Measurements from ENCODE around the gene CYP3A7. TPM values are rescaled to one million over a fixed set of nuclear protein-coding genes. Genes with fewer than 3 reads are reported as not detected.

Gene CYP3A7
- total RNA-seq, 1 experiment from 2014 or later, result not detected

DNA sequence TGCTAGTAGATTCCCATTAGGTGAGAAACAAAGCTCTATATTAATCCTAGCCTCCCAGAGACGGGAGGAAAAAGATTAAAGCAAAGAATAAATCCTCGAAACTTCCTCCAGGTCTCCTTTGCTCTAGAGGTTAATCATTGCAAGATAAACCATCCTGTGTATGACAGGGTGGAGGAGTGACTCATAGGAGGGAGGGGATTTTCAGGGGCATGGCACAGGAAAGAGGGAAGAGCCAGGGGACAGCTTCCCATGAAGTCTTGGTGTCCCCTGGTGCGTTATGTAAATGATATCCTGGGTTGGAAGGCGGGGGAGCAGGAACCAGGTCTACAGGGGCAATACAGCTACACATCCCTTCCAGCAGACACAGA is 56.0 kb downstream of the CYP3A7 start:
- H3K4me3 Mint-ChIP-seq (ENCODE audit: unreplicated experiment), result no peak overlapping the region
- no peak overlapping the region for H3K27ac Mint-ChIP-seq (ENCODE audit: low read depth, unreplicated experiment)
- ChIA-PET POLR2A (interaction anchor here (1.0 to 2.1 kb wide), 6 partner anchors 16 to 62 kb away, joined by 3 to 11 read pairs (median 6); no protein-coding TSS in a partner anchor), CTCF (no interaction called here)
- no peaks in the 10 kb centered on the region for H3K36me3 Mint-ChIP-seq (ENCODE audit: insufficient read depth, unreplicated experiment)
- intact Hi-C loops (cut with micrococcal nuclease), result no loop called here
- DNase-seq (ENCODE audit: unreplicated experiment), result peak; percentile 42
- TF ChIP-seq, protein P1, sequence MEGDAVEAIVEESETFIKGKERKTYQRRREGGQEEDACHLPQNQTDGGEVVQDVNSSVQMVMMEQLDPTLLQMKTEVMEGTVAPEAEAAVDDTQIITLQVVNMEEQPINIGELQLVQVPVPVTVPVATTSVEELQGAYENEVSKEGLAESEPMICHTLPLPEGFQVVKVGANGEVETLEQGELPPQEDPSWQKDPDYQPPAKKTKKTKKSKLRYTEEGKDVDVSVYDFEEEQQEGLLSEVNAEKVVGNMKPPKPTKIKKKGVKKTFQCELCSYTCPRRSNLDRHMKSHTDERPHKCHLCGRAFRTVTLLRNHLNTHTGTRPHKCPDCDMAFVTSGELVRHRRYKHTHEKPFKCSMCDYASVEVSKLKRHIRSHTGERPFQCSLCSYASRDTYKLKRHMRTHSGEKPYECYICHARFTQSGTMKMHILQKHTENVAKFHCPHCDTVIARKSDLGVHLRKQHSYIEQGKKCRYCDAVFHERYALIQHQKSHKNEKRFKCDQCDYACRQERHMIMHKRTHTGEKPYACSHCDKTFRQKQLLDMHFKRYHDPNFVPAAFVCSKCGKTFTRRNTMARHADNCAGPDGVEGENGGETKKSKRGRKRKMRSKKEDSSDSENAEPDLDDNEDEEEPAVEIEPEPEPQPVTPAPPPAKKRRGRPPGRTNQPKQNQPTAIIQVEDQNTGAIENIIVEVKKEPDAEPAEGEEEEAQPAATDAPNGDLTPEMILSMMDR (IDR thresholded peaks at IDR 0.05; ENCODE audit: unreplicated experiment), result no peak
- H3K4me1 Mint-ChIP-seq (ENCODE audit: insufficient read depth, unreplicated experiment), result peaks cover 16% of the 10 kb centered on the region
- BruUV-seq (replicated peaks), result no TSS peak
- H3K9me3 Mint-ChIP-seq (ENCODE audit: unreplicated experiment), result peaks cover 25% of the 10 kb centered on the region
- no peaks in the 10 kb centered on the region for H3K27me3 Mint-ChIP-seq (ENCODE audit: insufficient read depth, unreplicated experiment)

- POLR2A ChIA-PET, result no interaction called here
- BruUV-seq (replicated peaks), result no TSS peak
- H3K4me1 Mint-ChIP-seq (ENCODE audit: insufficient read depth, unreplicated experiment), result peaks cover 20% of the 10 kb centered on the region
- intact Hi-C loops (cut with micrococcal nuclease), result no loop called here
- CTCF ChIA-PET, result interaction anchor here (0.6 kb wide), 1 partner anchor 292 kb away, joined by 3 read pairs; no protein-coding TSS in a partner anchor
- no peaks in the 10 kb centered on the region for H3K27me3 Mint-ChIP-seq (ENCODE audit: insufficient read depth, unreplicated experiment)
- no peak for DNase-seq (ENCODE audit: unreplicated experiment)
- no peaks in the 10 kb centered on the region for H3K36me3 Mint-ChIP-seq (ENCODE audit: insufficient read depth, unreplicated experiment)
- H3K4me3 Mint-ChIP-seq (ENCODE audit: unreplicated experiment), result no peak overlapping the region
- H3K9me3 Mint-ChIP-seq (ENCODE audit: unreplicated experiment), result peaks cover 12% of the 10 kb centered on the region
- no peak overlapping the region for H3K27ac Mint-ChIP-seq (ENCODE audit: low read depth, unreplicated experiment)
- TF ChIP-seq, protein P1 (IDR thresholded peaks at IDR 0.05; ENCODE audit: unreplicated experiment), result no peak
Measured at GRCh38 chr7:99677648-99678045, 57.3 kb downstream of the CYP3A7 start.

DNA sequence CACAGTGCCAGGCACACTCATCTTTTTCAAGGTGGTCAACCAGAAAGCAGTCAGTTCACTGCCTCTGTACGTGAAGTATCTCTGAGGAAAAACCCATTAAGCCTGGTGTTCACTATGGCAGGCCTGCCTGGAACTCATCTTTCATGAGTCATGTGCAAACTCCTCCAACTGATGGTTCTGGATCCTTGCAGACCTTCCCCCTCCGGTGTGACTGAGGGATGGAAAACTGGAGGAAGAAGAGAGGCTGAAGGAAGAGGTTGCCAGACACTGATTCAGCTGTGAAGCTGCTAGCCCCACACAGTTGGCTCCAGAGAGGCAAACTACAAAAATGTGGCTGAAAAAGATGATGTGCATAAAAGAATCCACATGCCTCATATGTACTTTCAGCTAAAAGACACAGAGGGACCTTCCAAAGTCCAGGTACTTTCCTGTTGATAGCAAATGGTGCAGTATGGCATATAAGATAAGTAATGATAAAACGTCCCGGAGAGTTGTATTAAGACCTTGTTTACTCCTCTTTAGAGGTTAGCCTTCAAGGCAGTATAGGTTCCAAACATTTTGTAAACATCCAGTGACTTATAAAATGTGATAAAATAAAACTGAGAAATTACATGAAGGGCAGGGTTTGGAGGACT is 57.9 kb downstream of the CYP3A7 start:
- Mint-ChIP-seq H3K27ac (ENCODE audit: low read depth, unreplicated experiment) (no peak overlapping the region), H3K4me3 (ENCODE audit: unreplicated experiment) (no peak overlapping the region), H3K27me3 (ENCODE audit: insufficient read depth, unreplicated experiment) (no peaks in the 10 kb centered on the region), H3K4me1 (ENCODE audit: insufficient read depth, unreplicated experiment) (peaks cover 20% of the 10 kb centered on the region), H3K36me3 (ENCODE audit: insufficient read depth, unreplicated experiment) (no peaks in the 10 kb centered on the region), H3K9me3 (ENCODE audit: unreplicated experiment) (peaks cover 10% of the 10 kb centered on the region)
- CTCF ChIA-PET, result interaction anchor here (0.6 kb wide), 1 partner anchor 293 kb away, joined by 3 read pairs; no protein-coding TSS in a partner anchor
- no TSS peak for BruUV-seq (replicated peaks)
- TF ChIP-seq, protein P1 (IDR thresholded peaks at IDR 0.05; ENCODE audit: unreplicated experiment), result no peak
- intact Hi-C loops (cut with micrococcal nuclease), result no loop called here
- POLR2A ChIA-PET, result interaction anchor here (0.7 kb wide), 1 partner anchor 44 kb away, joined by 3 read pairs; no protein-coding TSS in a partner anchor
- DNase-seq (ENCODE audit: unreplicated experiment), result no peak

DNA sequence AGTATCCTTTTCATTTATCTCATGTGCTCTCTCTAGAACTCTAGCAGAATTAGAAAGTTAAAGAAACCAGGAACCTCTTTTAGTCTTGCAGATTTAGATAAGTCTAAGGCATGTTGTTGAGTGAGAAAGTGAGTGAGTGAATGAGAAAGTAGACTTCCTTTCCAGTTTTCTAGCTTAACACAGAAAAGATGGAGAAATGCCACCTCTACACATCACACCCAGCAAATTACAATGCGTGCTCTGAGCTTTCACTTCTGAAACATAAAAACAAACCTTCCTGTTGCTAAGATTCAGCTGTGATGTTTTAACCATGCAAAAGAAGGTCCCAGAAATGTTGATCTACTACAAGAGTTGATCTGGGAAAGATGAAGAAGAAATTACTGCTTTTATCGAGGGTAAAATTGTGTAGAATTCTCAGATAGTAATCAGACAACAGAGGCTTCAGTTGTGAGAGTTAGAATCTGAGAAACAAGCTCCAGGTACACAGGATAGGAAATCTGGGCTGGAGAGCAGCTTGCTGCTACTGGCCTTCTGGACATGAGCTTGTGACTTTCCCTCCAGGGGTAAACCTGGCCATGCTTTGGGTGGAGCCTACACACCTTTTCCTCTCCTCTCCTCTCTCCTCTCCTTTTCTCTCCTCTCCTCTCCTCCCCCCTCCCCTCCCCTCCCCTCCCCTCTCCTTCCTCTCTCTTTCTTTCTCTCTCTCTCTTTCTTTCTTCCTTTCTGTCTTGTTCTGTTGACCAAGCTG is 59.8 kb downstream of the CYP3A7 start:
- no peak for DNase-seq (ENCODE audit: unreplicated experiment)
- Mint-ChIP-seq H3K27me3 (ENCODE audit: insufficient read depth, unreplicated experiment) (no peaks in the 10 kb centered on the region), H3K4me1 (ENCODE audit: insufficient read depth, unreplicated experiment) (peaks cover 20% of the 10 kb centered on the region), H3K36me3 (ENCODE audit: insufficient read depth, unreplicated experiment) (no peaks in the 10 kb centered on the region), H3K27ac (ENCODE audit: low read depth, unreplicated experiment) (peak overlapping the region; percentile 11), H3K4me3 (ENCODE audit: unreplicated experiment) (no peak overlapping the region), H3K9me3 (ENCODE audit: unreplicated experiment) (peaks cover 3% of the 10 kb centered on the region)
- intact Hi-C loops (cut with micrococcal nuclease), result no loop called here
- ChIA-PET POLR2A (interaction anchor here (0.7 kb wide), 1 partner anchor 58 kb away, joined by 3 read pairs; the partner anchor contains the start of gene ZSCAN25), CTCF (no interaction called here)
- TF ChIP-seq, protein P1 (IDR thresholded peaks at IDR 0.05; ENCODE audit: unreplicated experiment), result no peak
- BruUV-seq (replicated peaks), result no TSS peak

Data from MCF 10A (cell line).